SKM-1 treated with dmso at 0.1 percent for 144 hours (cell line): ENCODE results near the gene POLG2.
"Not testable (repeated sequence)": the region's sequence is repeated elsewhere in the genome, so short reads cannot be mapped to it uniquely, and the experiment has no call there.

ENCODE experiments used
- DNase-seq: peaks from one replicate; lab custom pipeline; 2025; ENCODE audit not compliant: unreplicated experiment; lab: John Stamatoyannopoulos, UW

POLG2 gene

DNA sequence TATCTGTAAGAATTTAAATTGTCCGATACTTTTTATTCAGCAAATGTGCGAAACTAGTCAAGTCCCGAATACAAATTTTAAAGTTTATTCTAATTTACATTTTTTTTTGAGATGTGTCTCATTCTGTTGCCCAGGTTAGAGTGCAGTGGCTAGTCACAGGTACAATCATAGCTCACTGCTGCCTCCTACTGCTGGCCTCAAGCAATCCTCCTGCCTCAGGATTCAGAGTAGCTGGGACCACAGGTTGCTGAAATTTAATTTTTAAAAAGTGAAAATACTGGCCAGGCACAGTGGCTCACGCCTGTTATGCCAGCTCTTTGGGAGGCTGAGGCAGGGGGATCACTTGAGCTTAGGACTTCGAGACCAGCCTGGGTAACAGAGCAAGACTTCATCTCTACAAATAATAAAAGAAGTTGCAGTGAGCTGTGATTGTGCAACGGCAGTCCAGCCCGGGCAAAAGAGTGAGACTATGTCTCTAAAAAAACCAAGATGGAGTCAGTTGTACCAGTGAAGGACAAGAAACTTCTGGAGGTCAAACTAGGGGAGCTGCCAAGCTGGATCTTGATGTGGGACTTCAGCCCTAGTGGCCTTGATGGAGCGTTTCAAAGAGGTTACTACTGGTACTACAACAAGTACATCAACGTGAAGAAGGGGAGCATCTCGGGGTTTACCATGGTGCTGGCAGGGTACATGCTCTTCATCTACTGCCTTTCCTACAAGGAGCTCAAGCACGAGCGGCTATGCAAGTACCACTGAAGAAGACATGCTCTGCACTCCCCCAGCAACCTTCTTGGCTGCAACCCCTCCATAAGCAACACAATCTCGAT lies 5.6 kb downstream of the POLG2 start:
- DNase-seq, result peak; percentile 48

DNA sequence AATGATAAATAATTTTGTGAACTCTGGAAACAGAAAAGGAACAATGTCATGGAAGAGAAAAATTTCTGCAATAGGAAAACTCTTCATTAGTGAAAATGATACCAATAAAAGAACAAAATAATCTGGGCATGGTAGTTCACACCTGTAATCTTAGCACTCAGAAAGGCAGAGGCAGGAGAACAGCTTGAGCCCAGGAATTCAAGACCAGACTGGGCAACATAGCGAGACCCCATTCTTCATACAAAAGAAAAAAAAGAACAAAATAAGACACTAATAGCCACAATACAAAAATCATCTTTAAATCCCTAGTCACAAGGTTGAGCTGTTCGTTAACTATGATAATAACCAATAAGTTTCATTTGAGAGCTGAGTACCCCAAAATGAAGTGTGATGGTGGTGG lies 8.6 kb downstream of the POLG2 start:
- DNase-seq, result no peak

DNA sequence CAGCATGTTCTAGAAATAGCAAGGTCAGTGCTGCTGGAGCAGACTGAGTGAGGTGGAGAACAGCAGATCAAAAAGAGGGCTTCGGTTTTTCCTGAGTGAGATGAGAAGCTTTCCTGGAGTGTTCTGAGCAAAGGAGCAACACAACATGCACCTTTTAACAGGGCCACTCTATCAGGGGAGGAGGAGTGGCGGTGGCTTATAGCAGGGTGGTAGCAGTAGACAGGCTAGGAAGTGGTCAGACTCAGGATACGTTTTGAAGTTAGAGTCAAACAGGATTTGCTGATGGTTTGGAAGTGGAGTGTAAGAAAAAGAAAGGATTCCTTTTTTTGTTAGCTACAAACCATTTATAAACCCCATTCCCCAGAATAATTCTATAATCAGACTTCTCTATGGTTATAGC lies 12.5 kb downstream of the POLG2 start:
- no peak for DNase-seq

DNA sequence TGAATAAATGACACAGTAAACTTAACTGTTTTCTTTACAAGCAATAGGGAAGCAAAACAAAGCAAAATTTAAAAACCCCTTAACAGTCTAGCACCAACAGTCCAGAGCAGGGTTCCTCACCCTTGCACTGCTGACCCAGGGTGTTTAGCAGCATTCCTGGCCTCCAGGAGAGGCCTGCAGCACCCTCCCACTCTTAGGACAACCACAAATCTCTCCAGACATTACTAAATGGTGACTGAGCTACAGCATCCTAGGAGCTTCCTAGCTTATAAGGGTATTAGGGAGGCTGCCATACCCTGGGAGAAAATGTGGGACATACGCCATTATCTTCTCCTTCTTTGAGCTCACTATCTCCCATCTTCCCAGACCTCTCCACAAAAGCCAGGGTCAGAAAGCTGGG lies 15.9 kb downstream of the POLG2 start:
- no peak for DNase-seq

DNA sequence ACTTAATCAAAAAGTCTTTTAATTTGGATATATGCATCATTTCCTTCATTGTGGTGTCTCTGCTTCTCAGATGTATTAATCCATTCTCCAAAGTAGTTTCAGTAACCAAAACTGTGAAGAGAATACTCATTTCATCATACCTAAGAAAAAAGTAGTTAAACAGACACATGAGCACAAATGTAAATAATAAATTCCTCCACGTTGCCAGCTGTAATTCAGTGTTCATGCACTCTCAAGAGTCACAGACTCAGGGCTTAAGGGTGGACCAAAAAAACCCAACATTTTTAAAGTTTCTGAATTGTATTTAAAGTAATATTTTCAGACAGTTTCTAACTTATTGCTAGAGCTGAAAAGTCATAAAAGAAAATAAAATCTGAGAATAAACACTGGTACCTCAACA lies 19.0 kb downstream of the POLG2 start:
- no peak for DNase-seq

DNA sequence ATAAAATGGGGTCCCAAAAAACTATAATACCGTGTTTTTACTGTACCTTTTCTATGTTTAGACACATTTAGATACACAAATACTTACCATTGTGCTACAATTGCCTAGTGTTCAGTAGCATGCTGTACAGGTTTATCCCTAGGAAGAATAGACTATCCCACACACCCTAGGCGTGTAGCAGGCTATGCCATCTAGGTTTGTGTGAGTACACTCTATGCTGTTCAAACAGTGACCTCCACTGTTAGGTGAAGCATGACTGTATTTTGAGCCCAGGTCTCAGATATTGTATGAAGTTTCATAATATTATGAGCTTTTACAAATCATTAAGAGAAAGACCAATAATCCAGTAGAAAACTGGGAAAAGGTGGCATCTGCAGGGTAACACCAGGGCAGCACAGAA lies 24.3 kb downstream of the POLG2 start:
- DNase-seq, result no peak

DNA sequence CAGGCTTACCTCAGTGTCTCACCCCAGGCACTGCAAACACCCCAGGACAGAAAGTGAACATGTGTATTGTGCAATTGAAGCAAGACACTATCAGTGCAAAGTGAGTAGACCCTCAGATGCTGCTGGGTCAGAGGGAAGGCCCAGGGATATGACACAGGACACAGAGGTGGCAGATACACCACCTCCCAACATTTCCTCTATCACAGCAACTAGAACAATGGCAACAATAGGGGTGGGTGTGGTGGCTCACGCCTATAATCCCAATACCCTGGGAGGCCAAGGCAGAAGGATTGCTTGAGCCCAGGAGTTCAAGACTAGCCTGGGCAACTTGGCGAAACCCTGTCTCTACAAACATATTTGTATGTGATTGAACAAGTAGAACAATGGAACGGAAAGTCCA lies 25.4 kb downstream of the POLG2 start:
- DNase-seq, result no peak

DNA sequence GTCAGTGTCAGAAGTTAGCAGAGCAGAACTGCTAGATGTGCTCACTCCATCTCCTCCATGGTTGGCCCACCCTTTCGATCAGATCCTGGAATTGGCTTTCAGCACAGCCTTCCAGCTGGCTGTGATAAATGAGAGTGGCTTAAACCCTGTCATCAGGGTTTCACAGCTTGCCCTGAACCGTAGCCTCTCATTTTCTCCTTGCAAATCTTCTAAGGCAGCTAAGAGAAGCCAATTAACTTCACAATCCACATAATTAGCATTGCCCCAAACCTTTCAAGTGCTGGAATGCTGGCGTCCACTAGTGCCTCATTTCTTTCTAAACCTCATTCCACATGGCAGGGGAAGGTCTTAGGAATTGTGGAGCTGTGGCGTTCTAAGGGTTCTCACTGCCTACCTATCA lies 26.2 kb downstream of the POLG2 start:
- DNase-seq, result no peak

DNA sequence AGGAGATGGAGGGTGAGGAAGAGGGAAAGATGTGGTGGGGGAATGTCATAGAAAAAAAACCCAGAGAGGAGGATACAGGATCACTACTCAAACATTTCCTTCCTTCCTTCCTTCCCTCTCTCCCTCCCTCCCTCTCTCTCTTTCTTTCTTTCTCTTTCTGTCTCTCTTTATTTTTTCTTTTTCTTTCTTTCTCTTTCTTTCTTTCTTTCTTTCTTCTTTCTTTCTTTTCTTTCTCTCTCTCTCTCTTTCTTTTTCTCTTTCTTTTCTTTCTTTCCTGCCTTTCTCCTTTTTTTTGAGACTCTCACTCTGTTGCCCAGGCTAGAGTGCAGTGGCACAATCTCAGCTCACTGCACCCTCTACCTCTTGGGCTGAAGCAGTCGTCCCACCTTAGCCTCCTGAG lies 30.0 kb downstream of the POLG2 start:
- not testable (repeated sequence) for DNase-seq

DNA sequence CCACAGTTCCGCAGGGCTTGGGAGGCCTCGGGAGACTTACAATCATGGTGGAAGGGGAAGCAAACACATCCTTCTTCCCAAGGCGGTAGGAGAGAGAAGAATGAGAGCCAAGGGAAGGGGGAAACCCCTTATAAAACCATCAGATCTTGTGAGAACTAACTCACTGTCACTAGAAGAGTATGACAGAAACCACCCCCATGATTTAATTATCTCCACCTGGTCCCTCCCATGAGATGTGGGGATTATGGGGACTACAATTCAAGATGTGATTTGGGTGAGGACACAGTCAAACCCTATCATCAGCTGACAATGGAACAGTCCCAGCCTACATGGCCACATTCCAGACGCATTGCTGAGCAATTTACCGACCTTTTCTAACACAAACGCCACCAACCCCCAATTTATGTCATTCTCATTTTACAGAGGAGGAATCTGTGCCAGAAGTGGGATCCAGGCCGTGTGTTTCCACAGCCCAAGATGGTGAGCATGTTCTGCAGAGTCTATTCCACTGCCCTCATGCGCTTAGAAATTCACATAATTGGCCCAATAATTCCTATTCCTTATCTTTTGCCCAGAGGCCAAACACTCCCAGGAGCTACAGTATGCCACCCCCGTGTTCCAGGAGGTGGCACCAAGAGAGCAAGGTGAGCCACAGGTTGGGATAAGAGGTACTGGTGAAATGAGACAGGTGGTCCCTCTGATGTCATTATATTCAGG lies 30.7 kb downstream of the POLG2 start:
- DNase-seq, result no peak

DNA sequence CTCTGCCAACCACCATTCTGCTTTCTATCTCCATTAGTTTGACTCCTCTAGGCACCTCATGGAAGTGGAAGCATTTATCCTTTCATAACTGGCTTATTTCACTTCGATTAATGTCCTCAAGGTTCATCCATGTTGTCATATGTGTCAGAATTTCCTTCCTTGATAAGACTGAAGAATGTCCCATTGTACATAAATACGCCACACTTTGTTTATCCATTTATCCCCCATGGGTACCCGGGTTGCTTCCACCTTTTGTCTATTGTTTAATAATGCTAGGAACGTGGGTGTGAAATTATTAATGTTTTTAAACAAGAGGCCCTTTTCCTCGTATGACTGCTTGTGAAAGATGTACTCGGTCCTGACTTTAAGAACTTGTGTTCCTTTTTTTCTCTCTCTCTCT lies 35.1 kb downstream of the POLG2 start:
- no peak for DNase-seq

DNA sequence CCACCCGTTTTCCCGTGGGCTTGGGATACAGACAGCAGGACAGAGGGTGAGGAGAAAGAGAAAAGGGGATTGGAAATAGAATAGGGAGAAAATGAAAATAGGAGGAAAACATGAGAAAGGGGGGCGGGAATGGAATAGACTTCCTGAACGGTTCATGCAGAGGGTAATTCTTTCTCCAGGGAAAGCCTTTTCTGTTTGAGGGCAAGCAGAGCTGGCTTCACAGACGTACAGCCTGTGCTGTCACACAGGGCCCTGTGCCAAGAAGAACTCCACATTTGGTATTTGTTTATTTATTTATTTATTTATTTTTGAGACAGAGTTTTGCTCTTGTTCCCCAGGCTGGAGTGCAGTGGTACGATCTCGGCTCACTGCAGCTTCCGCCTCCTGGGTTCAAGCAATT lies 35.9 kb downstream of the POLG2 start:
- DNase-seq, result no peak

DNA sequence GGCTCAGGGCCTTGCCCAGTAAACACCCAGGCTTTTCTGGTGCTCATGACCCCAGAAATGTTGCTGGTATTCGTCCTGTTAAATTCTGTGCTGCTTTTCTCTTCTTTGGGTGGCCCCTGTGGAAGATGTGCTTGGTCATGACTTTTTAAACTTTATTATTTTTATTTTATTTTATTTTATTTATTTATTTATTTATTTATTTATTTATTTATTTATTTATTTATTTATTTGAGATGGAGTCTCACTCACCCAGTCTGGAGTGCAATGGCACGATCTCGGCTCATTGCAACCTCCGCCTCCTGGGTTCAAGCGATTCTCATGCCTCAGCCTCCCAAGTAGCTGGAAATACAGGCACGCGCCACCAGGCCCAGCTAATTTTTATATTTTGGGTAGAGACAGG lies 37.0 kb downstream of the POLG2 start:
- DNase-seq, result not testable (repeated sequence)

DNA sequence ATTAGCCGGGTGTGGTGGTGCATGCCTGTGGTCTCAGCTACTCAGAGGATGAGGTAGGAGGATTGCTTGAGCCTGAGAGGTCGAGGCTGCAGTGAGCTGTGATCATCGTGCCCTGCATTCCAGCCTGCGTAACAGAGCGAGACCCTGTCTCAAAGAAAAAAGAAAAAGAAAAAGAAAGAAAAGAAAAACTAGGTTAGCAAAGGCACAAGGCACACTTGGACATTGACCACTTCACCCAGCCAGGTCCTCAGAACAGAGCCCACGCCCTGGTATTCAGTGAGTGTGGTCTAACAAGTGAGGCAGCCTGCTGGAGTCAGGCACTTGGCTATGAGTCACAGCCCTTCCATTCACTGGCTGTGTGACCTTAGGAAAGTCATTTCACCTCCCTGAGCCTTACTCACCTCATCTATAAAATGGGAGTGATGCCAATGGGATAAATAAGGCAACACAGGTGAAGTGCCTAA lies 37.5 kb downstream of the POLG2 start:
- no peak for DNase-seq

DNA sequence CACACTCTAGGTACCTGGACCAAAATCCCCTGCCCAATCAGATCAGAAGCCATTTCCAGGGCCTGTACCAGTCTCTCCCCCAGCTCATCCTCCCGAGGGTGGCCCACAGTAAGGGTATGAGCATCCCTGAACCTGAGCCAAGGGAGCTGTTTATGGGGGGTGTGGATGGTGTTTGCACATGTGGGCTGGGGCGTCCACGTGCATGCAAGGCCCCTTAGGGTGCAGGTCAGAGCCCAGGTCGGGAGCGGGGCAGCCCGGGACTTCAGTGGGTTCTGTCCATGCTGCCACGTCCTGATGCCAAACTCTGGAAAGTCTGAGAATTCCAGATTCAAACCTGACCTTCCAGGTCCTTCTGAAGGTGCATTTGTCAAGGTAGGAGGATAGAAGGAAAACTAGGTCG lies 38.1 kb downstream of the POLG2 start:
- no peak for DNase-seq

DNA sequence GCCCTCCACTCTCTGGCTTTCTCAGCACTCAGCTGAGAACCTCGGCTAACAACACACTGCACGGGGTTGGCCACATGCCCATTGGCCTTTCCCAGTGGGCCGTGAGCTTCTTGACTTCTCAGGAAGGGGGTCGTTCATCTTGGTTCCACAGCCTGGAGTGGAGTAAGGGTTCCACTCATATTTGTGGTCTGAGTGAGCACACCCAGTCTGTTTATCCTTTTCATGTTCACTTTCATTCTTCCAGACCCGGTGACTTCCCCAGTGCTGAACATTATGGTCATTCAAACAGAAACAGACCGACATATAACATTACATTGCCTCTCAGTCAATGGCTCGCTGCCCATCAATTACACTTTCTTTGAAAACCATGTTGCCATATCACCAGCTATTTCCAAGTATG lies 39.7 kb downstream of the POLG2 start:
- DNase-seq, result no peak

DNA sequence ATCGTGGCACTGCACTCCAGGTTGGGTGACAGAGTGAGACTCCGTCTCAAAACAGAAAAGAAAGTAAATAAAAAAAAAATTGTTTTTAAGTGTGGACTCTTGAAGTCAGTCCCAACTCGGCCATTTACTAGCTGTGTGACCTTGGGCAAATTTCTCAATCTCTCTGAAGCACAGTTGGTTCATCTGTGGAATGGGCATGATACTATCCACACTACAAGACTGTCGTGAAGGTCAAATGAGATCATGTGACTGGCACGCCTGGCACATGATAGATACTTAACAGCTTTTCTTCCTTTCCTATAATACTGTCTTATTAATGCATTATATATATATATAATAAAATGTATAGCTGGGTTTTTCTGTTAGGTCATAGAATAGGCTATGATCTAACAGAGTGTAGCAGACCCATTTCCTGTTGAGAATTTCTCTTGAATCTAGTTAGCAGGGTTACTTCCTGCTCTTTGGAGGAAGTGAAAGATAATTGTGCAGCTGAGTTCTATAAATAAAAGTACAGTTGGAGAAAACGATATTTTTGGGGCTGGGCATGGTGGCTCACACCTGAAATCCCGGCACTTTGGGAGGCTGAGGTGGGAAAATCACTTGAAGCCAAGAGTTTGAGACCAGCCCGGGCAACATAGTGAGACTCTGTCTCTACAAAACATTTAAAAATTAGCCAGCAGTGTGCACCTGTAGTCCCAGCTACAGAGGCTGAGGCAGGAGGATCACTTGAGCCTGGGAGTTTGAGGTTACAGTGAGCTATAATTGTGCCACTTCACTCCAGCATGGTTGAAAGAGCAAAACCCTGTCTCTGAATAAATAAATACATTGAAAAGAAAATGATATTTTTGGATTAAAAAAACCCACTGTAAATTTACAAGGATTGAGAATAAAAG lies 40.6 kb downstream of the POLG2 start:
- DNase-seq, result peak; percentile 78

DNA sequence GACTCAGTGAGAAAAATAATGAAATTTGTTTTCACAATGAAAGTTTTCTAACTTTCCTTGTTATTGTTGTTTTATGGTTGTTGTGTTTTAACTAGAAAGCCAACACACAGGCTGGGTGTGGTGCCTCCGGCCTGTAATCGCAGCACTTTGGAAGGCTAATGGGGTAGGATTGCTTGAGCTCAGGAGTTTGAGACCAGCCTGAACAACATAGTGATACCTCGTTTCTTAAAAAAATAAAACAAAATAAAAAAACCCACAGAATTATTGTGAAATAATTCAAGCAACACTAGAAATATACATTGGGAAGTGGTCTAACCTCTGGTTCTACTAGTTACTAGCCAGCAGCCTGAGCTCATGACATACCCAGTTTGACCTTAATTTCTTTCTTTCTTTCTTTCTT lies 47.3 kb downstream of the POLG2 start:
- peak; percentile 66 for DNase-seq

DNA sequence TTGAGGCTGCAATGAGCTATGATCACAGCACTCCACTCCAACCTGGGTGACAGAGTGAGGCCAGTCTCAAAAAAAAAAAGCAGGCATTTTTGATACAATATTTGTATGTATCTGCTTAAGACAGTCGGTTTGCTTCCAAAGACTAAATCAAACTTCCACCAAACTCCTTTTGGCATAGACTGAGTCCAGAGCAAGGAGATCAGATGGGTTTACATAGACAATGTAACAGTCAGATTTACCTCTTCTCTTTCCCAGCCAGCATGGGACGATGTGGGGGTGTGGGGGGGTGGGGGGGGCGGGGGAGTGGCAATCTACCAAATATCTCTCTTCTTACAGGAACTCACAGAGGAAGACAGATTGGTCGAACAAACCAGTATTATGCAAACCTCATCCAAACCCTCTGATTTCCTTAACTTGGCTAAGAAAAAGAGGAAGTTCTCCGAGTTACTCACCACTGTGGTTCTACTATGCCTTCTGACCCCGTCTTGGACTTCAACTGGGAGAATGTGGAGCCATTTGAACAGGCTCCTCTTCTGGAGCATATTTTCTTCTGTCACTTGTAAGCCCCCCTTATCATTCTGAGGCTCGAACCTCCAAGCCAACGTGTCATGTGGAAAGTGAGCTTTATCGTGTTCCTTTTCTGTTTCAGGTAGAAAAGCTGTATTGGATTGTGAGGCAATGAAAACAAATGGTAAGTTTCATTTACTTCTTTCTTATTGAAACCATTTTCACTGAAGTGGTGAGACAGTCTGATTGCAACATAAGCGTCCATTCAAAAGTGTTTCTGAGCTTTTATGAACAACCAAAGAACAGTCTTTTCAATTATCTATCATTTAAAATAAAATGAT lies 48.0 kb downstream of the POLG2 start, which contains the start of gene MILR1:
Gene MILR1 (plus strand): TSS at position 451 of the 848 bp plus-strand sequence. CDS start 54 bp downstream, at position 505.
- DNase-seq, result peak; percentile 99

DNA sequence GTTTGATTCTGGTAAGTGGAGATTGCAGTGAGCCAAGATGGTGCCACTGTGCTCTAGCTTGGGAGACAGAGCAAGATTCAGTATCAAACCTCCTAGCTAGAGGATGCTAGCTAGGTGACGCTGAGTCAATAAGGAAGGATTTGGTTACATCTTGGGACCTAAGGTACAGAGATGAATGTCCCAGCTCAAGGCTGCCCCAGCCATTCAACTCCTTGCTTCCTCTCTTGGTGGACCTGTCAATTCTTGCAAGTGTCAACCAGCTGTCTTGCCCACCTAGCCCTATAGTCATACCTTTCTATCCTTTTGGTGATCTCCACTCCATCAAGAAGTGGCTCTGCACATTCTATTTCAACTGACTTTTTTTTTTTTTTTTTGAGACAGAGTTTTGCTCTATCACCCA lies 49.3 kb downstream of the POLG2 start:
- DNase-seq, result no peak
